ENCODE data around the gene ZNF205. TPM values are rescaled to one million over a fixed set of nuclear protein-coding genes. Genes with fewer than 3 reads are reported as not detected.

Gene ZNF205
- total RNA-seq, 6 experiments from 2014 or later = 4.0 to 8.4 (median 5.4) TPM

GRCh38 chr16:3094289-3095027 is 17.9 kb upstream of the ZNF205 start:
- no peak overlapping the region for H3K27ac ChIP-seq
- no peaks in the 10 kb centered on the region for H3K36me3 ChIP-seq
- H3K9me3 ChIP-seq = no peaks in the 10 kb centered on the region
- H3K4me1 ChIP-seq = peaks cover 0 to under 1% (median 0%) of the 10 kb centered on the region in 4 donors
- WGBS (ENCODE audit: insufficient coverage, low coverage, low lambda C conversion rate, missing lambda C conversion rate) = 85% methylated on average over 20 of the region's 22 CpGs
- no peaks in the 10 kb centered on the region for H3K27me3 ChIP-seq
- H3K4me3 ChIP-seq = no peak overlapping the region
- intact Hi-C loops (cut with DNase I) = no loop called here
- DNase-seq (no peak), ATAC-seq (peak; percentile 22 to 63 (median 48))
- no peak for TF ChIP-seq POLR2A (IDR thresholded peaks at IDR 0.05)
- TF ChIP-seq CTCF (IDR thresholded peaks at IDR 0.05) = peak; percentile 38 to 53 (median 44)

- no peak for TF ChIP-seq POLR2A (IDR thresholded peaks at IDR 0.05)
- no peak for TF ChIP-seq CTCF (IDR thresholded peaks at IDR 0.05)
- peaks cover 0 to 5% (median 2%) of the 10 kb centered on the region in 4 donors for H3K4me1 ChIP-seq
- H3K9me3 ChIP-seq = no peaks in the 10 kb centered on the region
- no peak overlapping the region for H3K4me3 ChIP-seq
- WGBS (ENCODE audit: insufficient coverage, low coverage, low lambda C conversion rate, missing lambda C conversion rate) = 25% methylated on average over 4 of the region's 4 CpGs
- ATAC-seq (peak in 3 of 4 donors; percentile 4 to 31 (median 20)), DNase-seq (peak in 1 of 3 donors; percentile 48)
- H3K27ac ChIP-seq = no peak overlapping the region
- intact Hi-C loops (cut with DNase I) = no loop called here
- H3K27me3 ChIP-seq = no peaks in the 10 kb centered on the region
- H3K36me3 ChIP-seq = no peaks in the 10 kb centered on the region
These were observed 16.5 kb upstream of the ZNF205 start for GRCh38 chr16:3095869-3096268.

GRCh38 chr16:3096362-3096761 is 16.0 kb upstream of the ZNF205 start:
- intact Hi-C loops (cut with DNase I) = no loop called here
- ATAC-seq = no peak
- Histone ChIP-seq H3K4me1 (peaks cover 0 to 5% (median 2%) of the 10 kb centered on the region in 4 donors), H3K9me3 (no peaks in the 10 kb centered on the region), H3K4me3 (no peak overlapping the region), H3K27ac (no peak overlapping the region), H3K27me3 (no peaks in the 10 kb centered on the region), H3K36me3 (no peaks in the 10 kb centered on the region)
- whole genome bisulfite sequencing (ENCODE audit: insufficient coverage, low coverage, low lambda C conversion rate, missing lambda C conversion rate) = no CpG with 5 or more reads among the region's 6 CpGs
- TF ChIP-seq CTCF (IDR thresholded peaks at IDR 0.05) (no peak), POLR2A (IDR thresholded peaks at IDR 0.05) (no peak)
- no peak for DNase-seq

GRCh38 chr16:3097266-3097665 is 15.1 kb upstream of the ZNF205 start:
- WGBS (ENCODE audit: insufficient coverage, low coverage, low lambda C conversion rate, missing lambda C conversion rate) = 54% methylated on average over 4 of the region's 8 CpGs
- Histone ChIP-seq H3K27ac (no peak overlapping the region), H3K4me1 (peaks cover 0 to 5% (median 2%) of the 10 kb centered on the region in 4 donors), H3K36me3 (no peaks in the 10 kb centered on the region), H3K9me3 (no peaks in the 10 kb centered on the region), H3K27me3 (no peaks in the 10 kb centered on the region), H3K4me3 (no peak overlapping the region)
- DNase-seq (no peak), ATAC-seq (no peak)
- intact Hi-C loops (cut with DNase I) = no loop called here
- no peak for TF ChIP-seq POLR2A (IDR thresholded peaks at IDR 0.05)
- no peak for TF ChIP-seq CTCF (IDR thresholded peaks at IDR 0.05)

Data from right lobe of liver (tissue), 6 donors.